Osteoblast (primary cell): Measurements from ENCODE around the gene TTC33. TPM values are rescaled to one million over a fixed set of nuclear protein-coding genes. Genes with fewer than 3 reads are reported as not detected.

Source experiments
- DNase-seq: peaks from one replicate; pipeline ENCODE4 v3.0.0; 2011; ENCODE audit warnings: low spot score, mixed read lengths; ENCODE audit not compliant: insufficient read length; ENCODE audit errors: missing footprints
- H2AFZ ChIP-seq: 2 replicates; pipeline ENCODE4 v1.6.0; 2011; ENCODE audit warnings: mild to moderate bottlenecking, low read length
- H3K27ac ChIP-seq: 2 replicates; pipeline ENCODE4 v1.5.1; 2011; ENCODE audit warnings: mild to moderate bottlenecking, low read depth, low read length, moderate library complexity
- H3K27me3 ChIP-seq: 2 replicates; pipeline ENCODE4 v1.6.0; 2012; ENCODE audit warnings: mild to moderate bottlenecking, control low read depth, inconsistent platforms, low read length, moderate library complexity; ENCODE audit not compliant: insufficient read depth
- H3K36me3 ChIP-seq: 2 replicates; pipeline ENCODE4 v1.5.1; 2011; ENCODE audit warnings: mild to moderate bottlenecking, low read length, control low read depth, moderate library complexity; ENCODE audit not compliant: insufficient read depth
- H3K4me1 ChIP-seq: 2 replicates; pipeline ENCODE4 v1.5.1; 2011; ENCODE audit warnings: mild to moderate bottlenecking, low read length, control low read depth, moderate library complexity; ENCODE audit not compliant: insufficient read depth
- H3K4me2 ChIP-seq: 2 replicates; pipeline ENCODE4 v1.6.0; 2011; ENCODE audit warnings: mild to moderate bottlenecking, low read length; ENCODE audit not compliant: insufficient read depth
- H3K4me3 ChIP-seq: fragments of 200-600 bp; sonication (generic); 3 replicates; pipeline ENCODE4 v1.5.1; 2012; ENCODE audit warnings: mild to moderate bottlenecking, low read length, inconsistent platforms; ENCODE audit not compliant: insufficient read depth
- H3K79me2 ChIP-seq: 2 replicates; pipeline ENCODE4 v1.6.0; 2012; ENCODE audit warnings: mild to moderate bottlenecking, low read length, control low read depth, inconsistent platforms; ENCODE audit not compliant: insufficient read depth
- H3K9me3 ChIP-seq: 2 replicates; pipeline ENCODE4 v1.5.1; 2011; ENCODE audit warnings: low read depth, low read length, control low read depth
- H4K20me1 ChIP-seq: 2 replicates; pipeline ENCODE4 v1.6.0; 2012; ENCODE audit warnings: mild to moderate bottlenecking, low read length, control low read depth; ENCODE audit not compliant: insufficient read depth
- total RNA-seq: library from RNA; depleted of rRNA; stranded (reverse); fragments of >200 nt; gene quantifications from 2 replicates; pipeline ENCODE4 v1.2.3, GENCODE V29; 2012
- TF ChIP-seq, protein P1 (sequence below): IDR thresholded peaks from 2 replicates; pipeline ENCODE4 v1.5.1; 2011; ENCODE audit warnings: mild to moderate bottlenecking, low read depth, low read length, moderate library complexity; ENCODE audit errors: extremely low read depth

Gene TTC33
- total RNA-seq, 1 donor = 14.5 TPM

DNA sequence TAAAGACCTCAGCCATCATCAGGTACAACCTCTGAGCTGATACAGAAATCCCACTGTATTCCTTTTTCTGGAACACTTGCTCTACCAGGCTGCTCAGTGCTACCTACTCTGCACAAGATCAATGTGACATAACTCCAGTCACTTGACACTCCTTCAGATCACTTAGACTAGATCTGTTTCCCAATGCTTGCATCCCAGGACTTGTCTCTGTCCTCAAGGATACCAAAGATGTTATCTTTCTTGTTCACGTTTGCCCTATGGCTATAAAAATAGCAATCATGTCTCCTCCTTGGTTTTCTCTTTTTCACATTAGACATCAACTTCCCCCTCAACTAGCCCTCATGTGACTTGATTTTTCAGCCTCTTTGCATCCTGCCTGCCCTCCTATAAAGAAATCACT lies 264.1 kb downstream of the TTC33 start:
- no peaks in the 10 kb centered on the region for H3K27me3 ChIP-seq
- H4K20me1 ChIP-seq = no peaks in the 10 kb centered on the region
- no peak overlapping the region for H3K4me3 ChIP-seq
- TF ChIP-seq, protein P1, sequence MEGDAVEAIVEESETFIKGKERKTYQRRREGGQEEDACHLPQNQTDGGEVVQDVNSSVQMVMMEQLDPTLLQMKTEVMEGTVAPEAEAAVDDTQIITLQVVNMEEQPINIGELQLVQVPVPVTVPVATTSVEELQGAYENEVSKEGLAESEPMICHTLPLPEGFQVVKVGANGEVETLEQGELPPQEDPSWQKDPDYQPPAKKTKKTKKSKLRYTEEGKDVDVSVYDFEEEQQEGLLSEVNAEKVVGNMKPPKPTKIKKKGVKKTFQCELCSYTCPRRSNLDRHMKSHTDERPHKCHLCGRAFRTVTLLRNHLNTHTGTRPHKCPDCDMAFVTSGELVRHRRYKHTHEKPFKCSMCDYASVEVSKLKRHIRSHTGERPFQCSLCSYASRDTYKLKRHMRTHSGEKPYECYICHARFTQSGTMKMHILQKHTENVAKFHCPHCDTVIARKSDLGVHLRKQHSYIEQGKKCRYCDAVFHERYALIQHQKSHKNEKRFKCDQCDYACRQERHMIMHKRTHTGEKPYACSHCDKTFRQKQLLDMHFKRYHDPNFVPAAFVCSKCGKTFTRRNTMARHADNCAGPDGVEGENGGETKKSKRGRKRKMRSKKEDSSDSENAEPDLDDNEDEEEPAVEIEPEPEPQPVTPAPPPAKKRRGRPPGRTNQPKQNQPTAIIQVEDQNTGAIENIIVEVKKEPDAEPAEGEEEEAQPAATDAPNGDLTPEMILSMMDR = no peak
- no peaks in the 10 kb centered on the region for H3K36me3 ChIP-seq
- H2AFZ ChIP-seq = no peak overlapping the region
- no peak overlapping the region for H3K27ac ChIP-seq
- H3K9me3 ChIP-seq = no peaks in the 10 kb centered on the region
- H3K79me2 ChIP-seq = no peaks in the 10 kb centered on the region
- no peak for DNase-seq
- peaks cover 10% of the 10 kb centered on the region for H3K4me1 ChIP-seq
- no peak overlapping the region for H3K4me2 ChIP-seq

DNA sequence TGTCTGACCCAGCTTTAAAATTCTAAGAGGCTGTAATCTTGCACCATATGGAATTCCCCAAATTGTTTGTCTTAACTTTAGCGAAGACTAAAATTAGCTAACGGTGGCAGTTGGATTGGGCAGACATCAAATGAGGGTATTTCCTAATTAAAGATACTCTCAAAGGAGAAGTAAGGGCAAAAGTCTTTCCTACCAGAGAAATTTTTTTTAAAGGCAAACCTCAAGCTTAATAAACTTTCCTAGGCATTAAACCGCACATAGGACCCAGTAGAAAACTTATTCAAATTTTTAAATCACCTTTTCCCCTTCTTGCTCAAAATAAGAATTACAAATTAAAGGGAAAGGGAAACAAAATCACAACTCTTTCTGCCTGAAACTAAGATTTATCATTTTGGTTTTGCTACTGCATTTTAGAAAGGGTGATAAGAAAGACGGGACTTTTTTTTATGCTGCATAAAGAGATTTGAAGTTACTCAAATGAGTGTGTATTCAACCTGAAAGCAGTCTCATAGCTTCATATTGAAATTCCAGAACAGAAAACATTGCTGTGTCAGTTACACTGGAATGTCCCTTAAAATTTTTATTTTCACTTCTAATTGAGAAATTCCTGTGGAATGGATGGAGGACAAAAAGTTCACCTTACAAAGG lies 265.2 kb downstream of the TTC33 start:
- Histone ChIP-seq H3K4me3 (no peak overlapping the region), H3K4me1 (peaks cover 10% of the 10 kb centered on the region), H2AFZ (no peak overlapping the region), H3K36me3 (no peaks in the 10 kb centered on the region), H3K9me3 (no peaks in the 10 kb centered on the region), H3K4me2 (peak overlapping the region; percentile 10), H3K27me3 (no peaks in the 10 kb centered on the region), H4K20me1 (no peaks in the 10 kb centered on the region), H3K27ac (no peak overlapping the region), H3K79me2 (no peaks in the 10 kb centered on the region)
- TF ChIP-seq, protein P1 = no peak
- no peak for DNase-seq

DNA sequence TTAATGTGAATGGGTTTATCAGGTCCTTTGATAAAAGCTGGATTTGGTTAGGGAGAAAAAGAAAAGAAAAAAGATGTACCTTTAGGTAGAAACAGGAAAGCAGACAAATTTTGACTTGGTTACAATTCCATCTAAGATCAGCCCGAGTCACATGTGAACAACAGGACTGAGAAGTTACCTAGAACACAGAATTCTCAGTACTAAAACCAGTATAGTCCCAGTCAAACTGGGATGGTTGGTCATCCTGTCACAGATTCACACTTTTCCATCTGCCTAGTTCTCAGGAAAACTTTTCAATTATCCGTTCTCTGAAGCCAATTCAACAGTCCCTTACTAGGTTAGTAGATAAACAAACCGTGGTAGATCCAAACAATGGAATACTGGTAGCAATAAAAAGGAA lies 266.3 kb downstream of the TTC33 start:
- Histone ChIP-seq H3K36me3 (no peaks in the 10 kb centered on the region), H2AFZ (no peak overlapping the region), H3K27ac (no peak overlapping the region), H3K9me3 (no peaks in the 10 kb centered on the region), H3K4me2 (no peak overlapping the region), H3K4me1 (peaks cover 10% of the 10 kb centered on the region), H3K4me3 (no peak overlapping the region), H4K20me1 (no peaks in the 10 kb centered on the region), H3K27me3 (no peaks in the 10 kb centered on the region), H3K79me2 (no peaks in the 10 kb centered on the region)
- DNase-seq = no peak
- TF ChIP-seq, protein P1 = no peak

DNA sequence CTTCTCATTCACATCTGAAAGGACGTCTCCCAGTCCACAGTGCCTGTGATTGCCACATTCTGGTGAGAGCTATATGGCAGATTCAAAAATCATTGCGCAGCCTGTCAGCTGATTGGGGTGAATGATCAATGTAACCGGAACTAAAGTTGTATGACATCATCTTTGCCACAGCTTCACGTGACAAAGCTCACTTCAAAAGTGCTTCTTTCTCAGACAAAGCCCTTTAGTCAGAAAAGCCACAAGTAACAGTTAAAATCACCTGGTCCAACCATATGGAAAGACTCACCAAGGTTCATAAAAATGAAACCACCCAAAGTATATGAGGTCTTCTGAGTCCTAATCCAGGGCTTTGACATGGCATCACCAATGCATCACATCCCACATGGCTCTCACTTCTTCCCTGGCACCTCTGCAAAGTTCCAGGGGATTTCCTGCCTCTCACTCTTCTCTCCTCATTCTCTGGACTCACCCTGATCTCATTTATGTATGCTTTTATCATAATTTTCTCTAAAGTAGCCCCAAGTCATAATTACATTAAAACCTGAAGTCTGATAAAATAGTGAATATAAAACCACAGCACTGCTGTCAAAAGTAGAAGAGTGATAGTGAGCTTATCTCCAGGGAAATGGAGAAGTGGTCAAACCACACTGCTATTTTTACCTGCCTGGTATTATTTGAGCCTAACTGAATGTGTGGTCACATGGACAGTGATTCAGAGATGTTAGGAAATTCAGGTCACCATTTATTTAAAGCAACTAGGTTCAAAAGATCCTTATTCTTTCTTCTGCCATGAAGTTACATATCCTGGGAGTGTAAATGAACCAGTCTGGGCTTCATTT lies 269.1 kb downstream of the TTC33 start:
- Histone ChIP-seq H3K4me1 (peaks cover 10% of the 10 kb centered on the region), H3K9me3 (no peaks in the 10 kb centered on the region), H3K4me3 (no peak overlapping the region), H3K36me3 (no peaks in the 10 kb centered on the region), H3K27ac (no peak overlapping the region), H2AFZ (no peak overlapping the region), H3K4me2 (no peak overlapping the region), H3K79me2 (no peaks in the 10 kb centered on the region), H4K20me1 (no peaks in the 10 kb centered on the region), H3K27me3 (no peaks in the 10 kb centered on the region)
- DNase-seq = no peak
- TF ChIP-seq, protein P1 = no peak
